Osteoblast (primary cell): ENCODE results near the gene IGSF9B. TPM values are rescaled to one million over a fixed set of nuclear protein-coding genes. Genes with fewer than 3 reads are reported as not detected.

Source experiments
- DNase-seq: peaks from one replicate; pipeline ENCODE4 v3.0.0; 2011; ENCODE audit warnings: low spot score, mixed read lengths; ENCODE audit not compliant: insufficient read length; ENCODE audit errors: missing footprints
- H2AFZ ChIP-seq: 2 replicates; pipeline ENCODE4 v1.6.0; 2011; ENCODE audit warnings: mild to moderate bottlenecking, low read length
- H3K27ac ChIP-seq: 2 replicates; pipeline ENCODE4 v1.5.1; 2011; ENCODE audit warnings: mild to moderate bottlenecking, low read depth, low read length, moderate library complexity
- H3K27me3 ChIP-seq: 2 replicates; pipeline ENCODE4 v1.6.0; 2012; ENCODE audit warnings: mild to moderate bottlenecking, control low read depth, inconsistent platforms, low read length, moderate library complexity; ENCODE audit not compliant: insufficient read depth
- H3K36me3 ChIP-seq: 2 replicates; pipeline ENCODE4 v1.5.1; 2011; ENCODE audit warnings: mild to moderate bottlenecking, low read length, control low read depth, moderate library complexity; ENCODE audit not compliant: insufficient read depth
- H3K4me1 ChIP-seq: 2 replicates; pipeline ENCODE4 v1.5.1; 2011; ENCODE audit warnings: mild to moderate bottlenecking, low read length, control low read depth, moderate library complexity; ENCODE audit not compliant: insufficient read depth
- H3K4me2 ChIP-seq: 2 replicates; pipeline ENCODE4 v1.6.0; 2011; ENCODE audit warnings: mild to moderate bottlenecking, low read length; ENCODE audit not compliant: insufficient read depth
- H3K4me3 ChIP-seq: fragments of 200-600 bp; sonication (generic); 3 replicates; pipeline ENCODE4 v1.5.1; 2012; ENCODE audit warnings: mild to moderate bottlenecking, low read length, inconsistent platforms; ENCODE audit not compliant: insufficient read depth
- H3K79me2 ChIP-seq: 2 replicates; pipeline ENCODE4 v1.6.0; 2012; ENCODE audit warnings: mild to moderate bottlenecking, low read length, control low read depth, inconsistent platforms; ENCODE audit not compliant: insufficient read depth
- H3K9me3 ChIP-seq: 2 replicates; pipeline ENCODE4 v1.5.1; 2011; ENCODE audit warnings: low read depth, low read length, control low read depth
- H4K20me1 ChIP-seq: 2 replicates; pipeline ENCODE4 v1.6.0; 2012; ENCODE audit warnings: mild to moderate bottlenecking, low read length, control low read depth; ENCODE audit not compliant: insufficient read depth
- total RNA-seq: library from RNA; depleted of rRNA; stranded (reverse); fragments of >200 nt; gene quantifications from 2 replicates; pipeline ENCODE4 v1.2.3, GENCODE V29; 2012
- TF ChIP-seq, protein P1 (sequence below): IDR thresholded peaks from 2 replicates; pipeline ENCODE4 v1.5.1; 2011; ENCODE audit warnings: mild to moderate bottlenecking, low read depth, low read length, moderate library complexity; ENCODE audit errors: extremely low read depth

IGSF9B gene
- total RNA-seq, 1 donor = 0.36 TPM

DNA sequence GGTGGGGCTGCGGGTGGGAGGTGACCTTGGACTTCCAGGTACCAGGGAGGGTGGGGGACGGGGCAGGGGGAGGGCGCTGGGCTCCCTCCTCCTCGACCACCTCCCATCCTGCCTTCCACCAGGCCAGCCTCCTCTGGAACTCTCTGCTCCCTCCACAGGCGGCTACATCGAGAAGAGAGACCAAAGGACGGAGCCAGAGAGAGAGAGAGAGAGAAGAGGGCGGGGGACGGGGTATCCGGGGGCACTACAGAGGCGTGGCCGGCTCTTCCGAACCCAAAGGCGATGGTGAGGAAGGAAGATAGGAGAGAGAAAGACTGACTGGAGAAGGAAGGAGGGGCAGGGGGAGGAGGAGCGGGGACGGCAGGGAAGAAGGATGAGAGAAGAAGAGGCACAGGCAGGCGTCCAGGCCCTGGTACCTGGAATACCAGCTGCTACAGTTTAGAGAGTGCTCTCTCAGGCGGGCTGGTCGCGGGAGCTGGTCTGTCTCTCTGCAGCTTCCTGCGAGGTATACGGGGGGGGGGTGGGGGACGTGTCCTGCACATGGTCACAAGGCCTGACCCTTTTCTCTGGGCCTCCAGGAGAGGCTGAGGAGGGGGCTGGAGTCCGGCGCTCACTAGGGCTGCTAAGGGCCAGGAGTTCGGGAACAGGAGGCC is 38.0 kb downstream of the IGSF9B start:
- Histone ChIP-seq H3K4me2 (no peak overlapping the region), H3K4me1 (no peaks in the 10 kb centered on the region), H3K36me3 (no peaks in the 10 kb centered on the region), H3K79me2 (no peaks in the 10 kb centered on the region), H3K4me3 (no peak overlapping the region), H2AFZ (no peak overlapping the region), H3K27me3 (no peaks in the 10 kb centered on the region), H3K27ac (no peak overlapping the region), H4K20me1 (no peaks in the 10 kb centered on the region), H3K9me3 (no peaks in the 10 kb centered on the region)
- peak; percentile 63 for DNase-seq
- TF ChIP-seq, protein P1, sequence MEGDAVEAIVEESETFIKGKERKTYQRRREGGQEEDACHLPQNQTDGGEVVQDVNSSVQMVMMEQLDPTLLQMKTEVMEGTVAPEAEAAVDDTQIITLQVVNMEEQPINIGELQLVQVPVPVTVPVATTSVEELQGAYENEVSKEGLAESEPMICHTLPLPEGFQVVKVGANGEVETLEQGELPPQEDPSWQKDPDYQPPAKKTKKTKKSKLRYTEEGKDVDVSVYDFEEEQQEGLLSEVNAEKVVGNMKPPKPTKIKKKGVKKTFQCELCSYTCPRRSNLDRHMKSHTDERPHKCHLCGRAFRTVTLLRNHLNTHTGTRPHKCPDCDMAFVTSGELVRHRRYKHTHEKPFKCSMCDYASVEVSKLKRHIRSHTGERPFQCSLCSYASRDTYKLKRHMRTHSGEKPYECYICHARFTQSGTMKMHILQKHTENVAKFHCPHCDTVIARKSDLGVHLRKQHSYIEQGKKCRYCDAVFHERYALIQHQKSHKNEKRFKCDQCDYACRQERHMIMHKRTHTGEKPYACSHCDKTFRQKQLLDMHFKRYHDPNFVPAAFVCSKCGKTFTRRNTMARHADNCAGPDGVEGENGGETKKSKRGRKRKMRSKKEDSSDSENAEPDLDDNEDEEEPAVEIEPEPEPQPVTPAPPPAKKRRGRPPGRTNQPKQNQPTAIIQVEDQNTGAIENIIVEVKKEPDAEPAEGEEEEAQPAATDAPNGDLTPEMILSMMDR = no peak

DNA sequence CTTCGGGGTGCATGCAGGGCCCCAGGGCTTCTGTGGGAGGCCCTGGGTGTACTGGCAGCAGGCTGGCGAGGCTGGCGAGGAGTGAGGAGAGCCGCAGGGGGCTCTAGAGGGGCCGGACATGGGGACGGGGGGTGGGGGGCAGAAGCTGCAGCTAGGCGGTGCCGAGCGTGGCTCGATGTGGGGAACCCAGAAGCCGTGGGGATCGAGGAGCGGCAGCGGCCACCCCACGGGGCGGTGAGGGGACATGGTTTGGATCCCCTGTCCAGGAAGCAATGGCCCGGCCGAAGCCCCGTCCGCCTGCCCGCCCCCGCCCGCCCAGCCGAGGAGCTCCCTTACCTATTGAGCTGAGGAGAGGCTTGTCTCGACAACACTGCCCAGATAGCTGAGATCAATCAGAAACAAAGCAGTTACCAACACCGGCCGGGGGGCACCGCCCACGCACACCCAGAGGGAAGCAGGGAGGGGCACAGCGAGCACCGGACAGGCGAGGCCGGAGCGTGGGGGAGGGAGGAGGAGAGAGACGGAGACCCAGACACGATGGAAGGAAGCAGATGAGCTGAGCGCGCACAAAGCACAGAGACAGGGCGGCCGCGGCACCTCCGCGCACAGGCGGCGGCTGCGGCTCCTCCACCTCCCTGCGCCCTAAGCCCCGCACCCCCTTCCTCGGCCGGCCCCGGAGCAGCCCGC is 38.7 kb downstream of the IGSF9B start:
- TF ChIP-seq, protein P1 = no peak
- no peaks in the 10 kb centered on the region for H3K27me3 ChIP-seq
- H3K4me1 ChIP-seq = no peaks in the 10 kb centered on the region
- no peak for DNase-seq
- H3K9me3 ChIP-seq = no peaks in the 10 kb centered on the region
- no peak overlapping the region for H2AFZ ChIP-seq
- no peak overlapping the region for H3K27ac ChIP-seq
- H3K4me3 ChIP-seq = no peak overlapping the region
- H3K4me2 ChIP-seq = no peak overlapping the region
- no peaks in the 10 kb centered on the region for H3K36me3 ChIP-seq
- no peaks in the 10 kb centered on the region for H4K20me1 ChIP-seq
- no peaks in the 10 kb centered on the region for H3K79me2 ChIP-seq

DNA sequence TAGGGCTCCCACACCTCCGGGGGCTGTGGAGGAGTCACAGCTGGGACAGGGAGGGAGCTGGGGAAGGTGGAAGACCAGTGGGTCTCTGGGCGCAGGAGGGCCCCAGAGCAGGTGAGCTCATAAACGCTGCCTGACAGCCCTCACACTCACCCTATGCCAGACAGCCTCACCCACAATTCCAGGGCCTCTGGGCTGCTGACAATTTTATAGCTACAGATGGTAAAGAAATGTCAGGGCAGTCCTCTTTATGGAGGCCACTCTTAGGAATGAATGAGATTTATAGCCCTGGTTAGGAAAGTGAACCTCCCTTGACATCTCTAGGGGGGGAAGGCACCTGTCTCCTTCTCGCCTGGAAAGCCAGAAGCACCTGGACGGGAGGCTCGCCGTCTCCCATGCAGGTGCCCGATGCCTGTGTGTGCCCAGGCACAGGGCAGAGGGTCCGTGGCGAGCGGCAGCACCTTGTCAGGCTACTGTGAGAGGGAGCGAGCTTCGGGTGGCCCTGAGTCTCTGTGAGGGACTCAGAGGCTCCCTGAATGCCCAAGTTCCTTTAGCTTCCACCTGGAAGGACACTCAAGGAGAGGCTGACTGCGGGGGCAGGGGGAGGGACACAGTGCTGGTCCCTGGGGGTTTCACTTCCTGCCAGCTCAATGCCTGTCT is 39.9 kb downstream of the IGSF9B start:
- Histone ChIP-seq H3K79me2 (no peaks in the 10 kb centered on the region), H3K27ac (no peak overlapping the region), H3K27me3 (no peaks in the 10 kb centered on the region), H3K36me3 (no peaks in the 10 kb centered on the region), H4K20me1 (no peaks in the 10 kb centered on the region), H3K4me1 (no peaks in the 10 kb centered on the region), H3K4me2 (no peak overlapping the region), H3K9me3 (no peaks in the 10 kb centered on the region), H3K4me3 (no peak overlapping the region), H2AFZ (no peak overlapping the region)
- TF ChIP-seq, protein P1 = no peak
- DNase-seq = no peak

DNA sequence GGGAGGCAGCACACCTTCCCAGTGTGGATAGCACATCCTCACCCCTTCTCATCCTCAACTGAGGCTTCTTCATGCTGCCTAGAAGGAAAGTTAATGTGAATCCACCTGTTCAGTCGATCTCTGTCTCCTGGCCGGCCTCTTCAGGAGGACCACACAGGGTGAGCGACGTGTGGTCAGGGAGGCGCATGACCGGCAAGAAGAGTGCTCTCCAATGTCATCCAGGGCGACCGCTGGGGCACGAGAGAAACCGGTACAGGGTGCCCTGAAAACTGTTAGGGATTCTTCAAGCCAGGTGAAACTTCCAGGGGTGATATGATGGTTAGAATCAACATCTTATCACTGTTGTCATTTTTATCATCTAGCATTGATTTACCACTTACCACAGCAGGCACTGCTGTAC is 43.0 kb downstream of the IGSF9B start:
- no peak overlapping the region for H2AFZ ChIP-seq
- H3K27me3 ChIP-seq = no peaks in the 10 kb centered on the region
- H4K20me1 ChIP-seq = no peaks in the 10 kb centered on the region
- H3K27ac ChIP-seq = no peak overlapping the region
- no peaks in the 10 kb centered on the region for H3K4me1 ChIP-seq
- TF ChIP-seq, protein P1 = no peak
- H3K9me3 ChIP-seq = no peaks in the 10 kb centered on the region
- H3K79me2 ChIP-seq = no peaks in the 10 kb centered on the region
- H3K36me3 ChIP-seq = no peaks in the 10 kb centered on the region
- H3K4me2 ChIP-seq = no peak overlapping the region
- DNase-seq = no peak
- no peak overlapping the region for H3K4me3 ChIP-seq
